Peyer's patch (tissue), 4 donors: ENCODE data around the gene RIC1. TPM values are rescaled to one million over a fixed set of nuclear protein-coding genes. Genes with fewer than 3 reads are reported as not detected.

Source experiments
- DNase-seq, 3 donors: peaks; one replicate each; pipeline ENCODE4 v3.0.0-alpha.2; 2017 to 2019
- H3K27ac ChIP-seq, 4 donors: fragments of 200-600 bp; sonication (generic); one replicate each; pipeline ENCODE4 v1.5.1; 2016 to 2019
- H3K27me3 ChIP-seq, 2 donors: fragments of 200-600 bp; sonication (generic); one replicate each; pipeline ENCODE4 v1.5.1; 2019
- H3K36me3 ChIP-seq, 3 donors: fragments of 200-600 bp; sonication (generic); one replicate each; pipeline ENCODE4 v1.5.1; 2016 to 2019
- H3K4me1 ChIP-seq, 4 donors: fragments of 200-600 bp; sonication (generic); one replicate each; pipeline ENCODE4 v1.5.1; 2016 to 2019
- H3K4me3 ChIP-seq, 4 donors: fragments of 200-600 bp; sonication (generic); 1 replicate in 3 of 4; 2 replicates in 1 of 4; pipeline ENCODE4 v1.5.1; 2016 to 2019; ENCODE audit warnings: mild to moderate bottlenecking in 1 of 4
- H3K9me3 ChIP-seq, 4 donors: fragments of 200-600 bp; sonication (generic); one replicate each; pipeline ENCODE4 v1.5.1; 2016 to 2019; ENCODE audit warnings: mild to moderate bottlenecking in 1 of 4
- CTCF ChIP-seq, 6 experiments: fragments of 450-650 bp in 4 of 6; fragments of 200-600 bp in 2 of 6; sonication (generic) in 1 of 6; IDR thresholded peaks; one replicate each; pipeline ENCODE4 v1.5.1; 2017 to 2019; ENCODE audit warnings: antibody characterized with exemption in 6 of 6, mild to moderate bottlenecking in 3 of 6, moderate library complexity in 1 of 6
- POLR2A ChIP-seq, 2 donors: fragments of 450-650 bp; IDR thresholded peaks; one replicate each; pipeline ENCODE4 v1.5.1; 2017; ENCODE audit warnings: antibody characterized with exemption in 2 of 2, mild to moderate bottlenecking in 2 of 2, moderate library complexity in 2 of 2
- total RNA-seq, 4 donors: library from RNA; depleted of rRNA; stranded (reverse); fragments of >200 nt; gene quantifications; one replicate each; pipeline ENCODE4 v1.1.0, GENCODE V29; 2016

RIC1 gene
- total RNA-seq, 4 donors from 2014 or later: 31.1 to 49.6 (median 39.2) TPM

- Histone ChIP-seq H3K4me3 (no peak overlapping the region), H3K27me3 (no peaks in the 10 kb centered on the region), H3K27ac (no peak overlapping the region), H3K9me3 (no peaks in the 10 kb centered on the region), H3K36me3 (peaks cover 0 to 37% (median 2%) of the 10 kb centered on the region in 3 donors), H3K4me1 (no peaks in the 10 kb centered on the region)
- TF ChIP-seq POLR2A (IDR thresholded peaks at IDR 0.05) (no peak), CTCF (IDR thresholded peaks at IDR 0.05) (no peak)
- no peak for DNase-seq
These were observed 157.6 kb downstream of the RIC1 start for GRCh38 chr9:5786370-5787127.

GRCh38 chr9:5787220-5787619, 158.3 kb downstream of the RIC1 start:
- no peak for DNase-seq
- Histone ChIP-seq H3K27ac (no peak overlapping the region), H3K9me3 (no peaks in the 10 kb centered on the region), H3K4me1 (no peaks in the 10 kb centered on the region), H3K4me3 (no peak overlapping the region), H3K27me3 (no peaks in the 10 kb centered on the region), H3K36me3 (peaks cover 0 to 35% (median 2%) of the 10 kb centered on the region in 3 donors)
- no peak for TF ChIP-seq CTCF (IDR thresholded peaks at IDR 0.05)
- no peak for TF ChIP-seq POLR2A (IDR thresholded peaks at IDR 0.05)

- Histone ChIP-seq H3K4me1 (no peaks in the 10 kb centered on the region), H3K9me3 (no peaks in the 10 kb centered on the region), H3K27ac (no peak overlapping the region), H3K36me3 (peaks cover 0 to 33% (median 2%) of the 10 kb centered on the region in 3 donors), H3K4me3 (no peak overlapping the region), H3K27me3 (no peaks in the 10 kb centered on the region)
- no peak for TF ChIP-seq POLR2A (IDR thresholded peaks at IDR 0.05)
- no peak for TF ChIP-seq CTCF (IDR thresholded peaks at IDR 0.05)
- DNase-seq: no peak
These were observed 158.9 kb downstream of the RIC1 start for GRCh38 chr9:5787759-5788302.

GRCh38 chr9:5789489-5789888, 160.6 kb downstream of the RIC1 start:
- H3K27ac ChIP-seq: no peak overlapping the region
- TF ChIP-seq CTCF (IDR thresholded peaks at IDR 0.05): no peak
- TF ChIP-seq POLR2A (IDR thresholded peaks at IDR 0.05): no peak
- DNase-seq: no peak
- H3K4me1 ChIP-seq: no peaks in the 10 kb centered on the region
- H3K27me3 ChIP-seq: no peaks in the 10 kb centered on the region
- no peak overlapping the region for H3K4me3 ChIP-seq
- H3K9me3 ChIP-seq: no peaks in the 10 kb centered on the region
- H3K36me3 ChIP-seq: peaks cover 0 to 33% (median 2%) of the 10 kb centered on the region in 3 donors

GRCh38 chr9:5790923-5791322, 162.0 kb downstream of the RIC1 start:
- Histone ChIP-seq H3K4me3 (no peak overlapping the region), H3K4me1 (no peaks in the 10 kb centered on the region), H3K27me3 (no peaks in the 10 kb centered on the region), H3K27ac (no peak overlapping the region), H3K9me3 (no peaks in the 10 kb centered on the region), H3K36me3 (peaks cover 0 to 25% (median 2%) of the 10 kb centered on the region in 3 donors)
- TF ChIP-seq CTCF (IDR thresholded peaks at IDR 0.05) (no peak), POLR2A (IDR thresholded peaks at IDR 0.05) (no peak)
- DNase-seq: no peak
